IMR-90 (cell line): ENCODE measurements around the gene RPUSD4.

Experiments used
- CHD1 ChIP-seq: IDR thresholded peaks from 2 replicates; pipeline ENCODE4 v1.6.1; 2012; ENCODE audit warnings: low read depth, low read length, improper control_type of control experiment
- FOS ChIP-seq: fragments of 150-350 bp; IDR thresholded peaks from 2 replicates; pipeline ENCODE4 v1.6.1; 2016; ENCODE audit warnings: low read depth, low read length
- MAFK ChIP-seq: IDR thresholded peaks from 2 replicates; pipeline ENCODE4 v1.6.1; 2012; ENCODE audit warnings: low read depth, low read length, improper control_type of control experiment
- MAZ ChIP-seq: IDR thresholded peaks from 2 replicates; pipeline ENCODE4 v1.6.1; 2012; ENCODE audit warnings: low read depth, mild to moderate bottlenecking, low read length, improper control_type of control experiment, moderate library complexity, borderline replicate concordance
- NFE2L2 ChIP-seq: fragments of 150-350 bp; IDR thresholded peaks from 2 replicates; pipeline ENCODE4 v1.6.1; 2016; ENCODE audit warnings: low read depth, mild to moderate bottlenecking, low read length
- POLR2A ChIP-seq: IDR thresholded peaks from 2 replicates; pipeline ENCODE4 v1.6.1; 2012; ENCODE audit warnings: mild to moderate bottlenecking, low read depth, low read length
- RAD21 ChIP-seq: IDR thresholded peaks from 2 replicates; pipeline ENCODE4 v1.6.1; 2012; ENCODE audit warnings: low read length, improper control_type of control experiment
- SMC3 ChIP-seq: fragments of 150-350 bp; IDR thresholded peaks from 2 replicates; pipeline ENCODE4 v1.6.1; 2016; ENCODE audit warnings: low read depth, mild to moderate bottlenecking, antibody characterized with exemption, low read length, moderate library complexity
- TF ChIP-seq, protein P1 (sequence below): conservative IDR thresholded peaks from 2 replicates; pipeline ENCODE4 v1.5.1; 2012; ENCODE audit warnings: mild to moderate bottlenecking, low read depth, low read length, improper control_type of control experiment
- TF ChIP-seq, protein P2 (sequence below): fragments of 150-350 bp; IDR thresholded peaks from 2 replicates; pipeline ENCODE4 v1.6.1; 2017; ENCODE audit warnings: mild to moderate bottlenecking, antibody characterized with exemption, low read length, low read depth
- TF ChIP-seq, protein P3 (sequence below): fragments of 150-350 bp; IDR thresholded peaks from 2 replicates; pipeline ENCODE4 v1.6.1; 2016; ENCODE audit warnings: low read depth, mild to moderate bottlenecking, low read length, moderate library complexity, borderline replicate concordance

DNA sequence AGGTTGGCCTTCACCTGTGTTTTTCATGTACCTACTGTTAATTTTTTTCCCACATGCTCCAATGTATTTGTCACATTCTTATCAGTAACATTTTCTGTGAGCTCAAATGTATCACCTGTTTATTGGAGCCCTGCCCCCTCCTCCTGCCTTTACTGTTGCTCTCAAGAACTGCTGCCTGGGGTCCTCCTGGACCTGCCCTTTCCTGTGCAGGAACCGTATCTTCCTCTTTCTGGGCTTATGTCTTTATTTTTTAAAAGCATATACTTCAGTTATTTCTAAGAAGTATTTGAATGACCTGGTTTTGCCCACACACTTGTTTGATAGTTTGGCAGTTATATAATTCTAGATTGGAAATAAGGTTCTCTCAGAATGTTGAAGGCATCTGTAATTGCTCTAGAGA is 6.0 kb upstream of the RPUSD4 start:
- TF ChIP-seq POLR2A (no peak), SMC3 (no peak), CHD1 (no peak), MAZ (no peak), NFE2L2 (no peak), RAD21 (no peak), FOS (no peak), MAFK (no peak)
- TF ChIP-seq, protein P1, sequence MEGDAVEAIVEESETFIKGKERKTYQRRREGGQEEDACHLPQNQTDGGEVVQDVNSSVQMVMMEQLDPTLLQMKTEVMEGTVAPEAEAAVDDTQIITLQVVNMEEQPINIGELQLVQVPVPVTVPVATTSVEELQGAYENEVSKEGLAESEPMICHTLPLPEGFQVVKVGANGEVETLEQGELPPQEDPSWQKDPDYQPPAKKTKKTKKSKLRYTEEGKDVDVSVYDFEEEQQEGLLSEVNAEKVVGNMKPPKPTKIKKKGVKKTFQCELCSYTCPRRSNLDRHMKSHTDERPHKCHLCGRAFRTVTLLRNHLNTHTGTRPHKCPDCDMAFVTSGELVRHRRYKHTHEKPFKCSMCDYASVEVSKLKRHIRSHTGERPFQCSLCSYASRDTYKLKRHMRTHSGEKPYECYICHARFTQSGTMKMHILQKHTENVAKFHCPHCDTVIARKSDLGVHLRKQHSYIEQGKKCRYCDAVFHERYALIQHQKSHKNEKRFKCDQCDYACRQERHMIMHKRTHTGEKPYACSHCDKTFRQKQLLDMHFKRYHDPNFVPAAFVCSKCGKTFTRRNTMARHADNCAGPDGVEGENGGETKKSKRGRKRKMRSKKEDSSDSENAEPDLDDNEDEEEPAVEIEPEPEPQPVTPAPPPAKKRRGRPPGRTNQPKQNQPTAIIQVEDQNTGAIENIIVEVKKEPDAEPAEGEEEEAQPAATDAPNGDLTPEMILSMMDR: no peak
- TF ChIP-seq, protein P2, sequence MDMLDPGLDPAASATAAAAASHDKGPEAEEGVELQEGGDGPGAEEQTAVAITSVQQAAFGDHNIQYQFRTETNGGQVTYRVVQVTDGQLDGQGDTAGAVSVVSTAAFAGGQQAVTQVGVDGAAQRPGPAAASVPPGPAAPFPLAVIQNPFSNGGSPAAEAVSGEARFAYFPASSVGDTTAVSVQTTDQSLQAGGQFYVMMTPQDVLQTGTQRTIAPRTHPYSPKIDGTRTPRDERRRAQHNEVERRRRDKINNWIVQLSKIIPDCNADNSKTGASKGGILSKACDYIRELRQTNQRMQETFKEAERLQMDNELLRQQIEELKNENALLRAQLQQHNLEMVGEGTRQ: no peak
- TF ChIP-seq, protein P3, sequence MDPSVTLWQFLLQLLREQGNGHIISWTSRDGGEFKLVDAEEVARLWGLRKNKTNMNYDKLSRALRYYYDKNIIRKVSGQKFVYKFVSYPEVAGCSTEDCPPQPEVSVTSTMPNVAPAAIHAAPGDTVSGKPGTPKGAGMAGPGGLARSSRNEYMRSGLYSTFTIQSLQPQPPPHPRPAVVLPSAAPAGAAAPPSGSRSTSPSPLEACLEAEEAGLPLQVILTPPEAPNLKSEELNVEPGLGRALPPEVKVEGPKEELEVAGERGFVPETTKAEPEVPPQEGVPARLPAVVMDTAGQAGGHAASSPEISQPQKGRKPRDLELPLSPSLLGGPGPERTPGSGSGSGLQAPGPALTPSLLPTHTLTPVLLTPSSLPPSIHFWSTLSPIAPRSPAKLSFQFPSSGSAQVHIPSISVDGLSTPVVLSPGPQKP: no peak
